ENCODE results near the gene TSPAN18. TPM values are rescaled to one million over a fixed set of nuclear protein-coding genes. Genes with fewer than 3 reads are reported as not detected.

Gene TSPAN18
- polyA plus RNA-seq, 1 of the 3 experiments (the other 2 are of a cell fraction) = 0.72 TPM

DNA sequence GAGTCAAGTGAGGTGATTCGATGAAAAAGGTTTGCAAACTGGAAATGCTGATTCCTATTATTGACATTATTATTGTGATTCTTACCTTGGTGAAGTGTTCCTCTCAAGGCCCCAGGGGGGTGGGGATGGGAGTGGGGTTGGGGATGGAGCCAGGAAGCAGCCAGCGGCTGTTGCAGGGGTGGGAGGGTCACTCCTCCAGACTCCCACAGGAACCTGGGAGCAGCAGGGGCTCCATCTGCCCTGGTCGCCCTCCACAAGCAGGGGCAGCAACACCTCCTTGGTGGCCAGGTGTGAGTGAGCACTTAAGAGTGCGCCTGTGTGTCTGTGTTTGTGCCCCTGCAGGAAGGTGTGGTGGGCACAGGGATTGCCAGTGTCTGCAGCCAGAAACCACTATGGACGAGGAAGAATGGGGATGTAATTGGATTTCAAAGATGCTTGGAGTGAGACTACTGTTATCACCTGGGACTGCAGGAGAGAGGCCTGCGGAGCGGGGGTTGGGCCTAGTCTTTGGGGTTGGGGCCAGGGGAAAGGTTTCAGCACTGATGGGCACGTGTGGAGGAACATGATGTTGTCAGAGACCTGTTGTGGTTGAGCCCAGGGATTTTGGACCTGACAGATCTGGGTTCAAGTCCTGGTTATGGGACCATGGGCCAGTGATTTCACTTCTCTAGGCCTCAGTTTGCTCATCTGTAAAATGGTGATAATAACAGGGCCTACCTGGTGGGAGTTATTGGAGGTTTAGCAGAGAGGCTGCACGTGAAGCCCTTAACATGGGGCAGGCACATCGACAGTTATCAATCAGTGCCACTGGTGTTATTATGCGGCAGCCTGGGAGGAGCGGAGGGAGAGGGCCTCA is 227.5 kb downstream of the TSPAN18 start:
- Histone ChIP-seq H3K4me1 (ENCODE audit: control insufficient read depth in 1 of 2, insufficient read depth in 2 of 2, low read depth in 1 of 2, low read length in 1 of 2) (peaks cover 4% of the 10 kb centered on the region in 2 experiments; a peak in 2 of 4 replicates), H3K4me2 (no peak overlapping the region), H3K36me3 (replicated peaks in 1 of 2; ENCODE audit: control insufficient read depth in 1 of 2, insufficient read depth in 2 of 2, low read length in 1 of 2) (no peaks in the 10 kb centered on the region), H3F3A (replicated peaks; ENCODE audit: insufficient read depth) (peaks cover 6% of the 10 kb centered on the region), H3K27me3 (ENCODE audit: insufficient read depth) (no peaks in the 10 kb centered on the region), H3K9me3 (no peaks in the 10 kb centered on the region), H3K9ac (no peak overlapping the region), H3K79me2 (ENCODE audit: insufficient read depth) (no peaks in the 10 kb centered on the region), H4K20me1 (ENCODE audit: insufficient read depth) (no peaks in the 10 kb centered on the region), H3K9me2 (no peaks in the 10 kb centered on the region), H3K27ac (ENCODE audit: low read depth in 2 of 2, low read length in 1 of 2) (peak overlapping the region in 1 of 2 experiments; percentile 22; a peak in 1 of 4 replicates), H2AFZ (ENCODE audit: low read depth) (0 out of 2 replicates have a peak overlapping the region, but pooled peaks have one; percentile 9), H3K4me3 (ENCODE audit: low read depth in 2 of 2, low read length in 1 of 2) (no peak overlapping the region)
- POLR2A ChIA-PET = no interaction called here
- WGBS (ENCODE audit: low lambda C conversion rate) = 91% methylated on average over 11 of the region's 12 CpGs
- no peak for DNase-seq
- TF ChIP-seq GATA2 (CRISPR knock-in tag; IDR thresholded peaks at IDR 0.05) (no peak), TEAD4 (IDR thresholded peaks at IDR 0.05; ENCODE audit: borderline replicate concordance, insufficient read depth) (no peak), POLR2AphosphoS5 (IDR thresholded peaks at IDR 0.05; ENCODE audit: low read depth, low read length) (no peak), YY1 (IDR thresholded peaks at IDR 0.05; ENCODE audit: low read depth) (no peak), MEF2A (IDR thresholded peaks at IDR 0.05; ENCODE audit: borderline replicate concordance, low read depth) (no peak), ELF1 (IDR thresholded peaks at IDR 0.05) (no peak), PBX3 (IDR thresholded peaks at IDR 0.05) (no peak), SIN3A (IDR thresholded peaks at IDR 0.05; ENCODE audit: borderline replicate concordance, low read depth, low read length) (no peak), RFX5 (IDR thresholded peaks at IDR 0.05; ENCODE audit: low read length) (no peak), NFIC (IDR thresholded peaks at IDR 0.05; ENCODE audit: borderline replicate concordance) (no peak)
- TF ChIP-seq, protein P1, sequence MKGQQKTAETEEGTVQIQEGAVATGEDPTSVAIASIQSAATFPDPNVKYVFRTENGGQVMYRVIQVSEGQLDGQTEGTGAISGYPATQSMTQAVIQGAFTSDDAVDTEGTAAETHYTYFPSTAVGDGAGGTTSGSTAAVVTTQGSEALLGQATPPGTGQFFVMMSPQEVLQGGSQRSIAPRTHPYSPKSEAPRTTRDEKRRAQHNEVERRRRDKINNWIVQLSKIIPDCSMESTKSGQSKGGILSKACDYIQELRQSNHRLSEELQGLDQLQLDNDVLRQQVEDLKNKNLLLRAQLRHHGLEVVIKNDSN (IDR thresholded peaks at IDR 0.05; ENCODE audit: borderline replicate concordance, low read depth) = no peak
- CTCF ChIA-PET = interaction anchor here (1.7 to 2.3 kb wide), 2 partner anchors 18 to 149 kb away, joined by 7 to 14 read pairs; no protein-coding TSS in a partner anchor

GRCh38 chr11:44955015-44955738 is 228.4 kb downstream of the TSPAN18 start:
- H3K9me3 ChIP-seq = no peaks in the 10 kb centered on the region
- no peak overlapping the region for H3K4me3 ChIP-seq (ENCODE audit: low read depth in 2 of 2, low read length in 1 of 2)
- TF ChIP-seq NFIC (IDR thresholded peaks at IDR 0.05; ENCODE audit: borderline replicate concordance) (no peak), RCOR1 (IDR thresholded peaks at IDR 0.05; ENCODE audit: low read length) (no peak), FOSL2 (IDR thresholded peaks at IDR 0.05; ENCODE audit: borderline replicate concordance, low read depth) (peak; percentile 76), PBX3 (IDR thresholded peaks at IDR 0.05) (0 out of 2 replicates have a peak, but pooled peaks have one; percentile 35), TCF12 (IDR thresholded peaks at IDR 0.05) (peak; percentile 80), FOXM1 (IDR thresholded peaks at IDR 0.05; ENCODE audit: low read depth) (no peak), JUND (IDR thresholded peaks at IDR 0.05) (no peak; the same call in 1 of the 2 replicates)
- TF ChIP-seq, protein P2, sequence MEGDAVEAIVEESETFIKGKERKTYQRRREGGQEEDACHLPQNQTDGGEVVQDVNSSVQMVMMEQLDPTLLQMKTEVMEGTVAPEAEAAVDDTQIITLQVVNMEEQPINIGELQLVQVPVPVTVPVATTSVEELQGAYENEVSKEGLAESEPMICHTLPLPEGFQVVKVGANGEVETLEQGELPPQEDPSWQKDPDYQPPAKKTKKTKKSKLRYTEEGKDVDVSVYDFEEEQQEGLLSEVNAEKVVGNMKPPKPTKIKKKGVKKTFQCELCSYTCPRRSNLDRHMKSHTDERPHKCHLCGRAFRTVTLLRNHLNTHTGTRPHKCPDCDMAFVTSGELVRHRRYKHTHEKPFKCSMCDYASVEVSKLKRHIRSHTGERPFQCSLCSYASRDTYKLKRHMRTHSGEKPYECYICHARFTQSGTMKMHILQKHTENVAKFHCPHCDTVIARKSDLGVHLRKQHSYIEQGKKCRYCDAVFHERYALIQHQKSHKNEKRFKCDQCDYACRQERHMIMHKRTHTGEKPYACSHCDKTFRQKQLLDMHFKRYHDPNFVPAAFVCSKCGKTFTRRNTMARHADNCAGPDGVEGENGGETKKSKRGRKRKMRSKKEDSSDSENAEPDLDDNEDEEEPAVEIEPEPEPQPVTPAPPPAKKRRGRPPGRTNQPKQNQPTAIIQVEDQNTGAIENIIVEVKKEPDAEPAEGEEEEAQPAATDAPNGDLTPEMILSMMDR (IDR thresholded peaks at IDR 0.05) = no peak
- 0 out of 2 replicates have a peak overlapping the region, but pooled peaks have one; percentile 9 for H2AFZ ChIP-seq (ENCODE audit: low read depth)
- no peak for DNase-seq
- peak overlapping the region in 1 of 2 experiments; percentile 22; a peak in 1 of 4 replicates for H3K27ac ChIP-seq (ENCODE audit: low read depth in 2 of 2, low read length in 1 of 2)
- 56% methylated on average over 5 of the region's 5 CpGs for WGBS (ENCODE audit: low lambda C conversion rate)
- ChIA-PET CTCF (interaction anchor here (1.0 to 2.3 kb wide), 3 partner anchors 12 to 148 kb away, joined by 3 to 14 read pairs (median 7); no protein-coding TSS in a partner anchor), POLR2A (no interaction called here)
- no peaks in the 10 kb centered on the region for H3K36me3 ChIP-seq (replicated peaks in 1 of 2; ENCODE audit: control insufficient read depth in 1 of 2, insufficient read depth in 2 of 2, low read length in 1 of 2)
- H3K79me2 ChIP-seq (ENCODE audit: insufficient read depth) = no peaks in the 10 kb centered on the region
- H3K27me3 ChIP-seq (ENCODE audit: insufficient read depth) = no peaks in the 10 kb centered on the region
- peaks cover 6% of the 10 kb centered on the region for H3F3A ChIP-seq (replicated peaks; ENCODE audit: insufficient read depth)
- H3K9ac ChIP-seq = no peak overlapping the region
- no peaks in the 10 kb centered on the region for H4K20me1 ChIP-seq (ENCODE audit: insufficient read depth)
- peaks cover 4% of the 10 kb centered on the region in 2 experiments; a peak in 2 of 4 replicates for H3K4me1 ChIP-seq (ENCODE audit: control insufficient read depth in 1 of 2, insufficient read depth in 2 of 2, low read depth in 1 of 2, low read length in 1 of 2)
- no peaks in the 10 kb centered on the region for H3K9me2 ChIP-seq
- H3K4me2 ChIP-seq = peak overlapping the region; percentile 49; the same call in 1 of the 2 replicates
